GM19035 (cell line): Measurements from ENCODE around the gene UBXN6.

Experiments
- ATAC-seq: cut with Tn5 transposase; IDR thresholded peaks from one replicate; pipeline ENCODE4 v1.9.1; 2021; ENCODE audit not compliant: unreplicated experiment

UBXN6 gene

GRCh38 chr19:4457654-4458395 lies at the start of gene UBXN6:
Gene UBXN6, minus strand, starts transcription at chr19:4457794. Its CDS starts 97 bp downstream, at chr19:4457697.
- ATAC-seq, result peak; percentile 95

GRCh38 chr19:4507150-4507452 lies 49.5 kb upstream of the UBXN6 start:
- ATAC-seq, result no peak

GRCh38 chr19:4506449-4507149 lies 49.0 kb upstream of the UBXN6 start:
- no peak for ATAC-seq

GRCh38 chr19:4505570-4506448 lies 48.2 kb upstream of the UBXN6 start:
- ATAC-seq, result no peak

GRCh38 chr19:4504891-4505569 lies 47.4 kb upstream of the UBXN6 start:
- no peak for ATAC-seq

- ATAC-seq, result no peak
Observed at GRCh38 chr19:4504297-4504701, 46.7 kb upstream of the UBXN6 start.

- ATAC-seq, result no peak
Observed at GRCh38 chr19:4503825-4504170, 46.2 kb upstream of the UBXN6 start.

GRCh38 chr19:4503132-4503824 lies 45.7 kb upstream of the UBXN6 start:
- no peak for ATAC-seq

- no peak for ATAC-seq
Observed at GRCh38 chr19:4502282-4503131, 44.9 kb upstream of the UBXN6 start.

GRCh38 chr19:4501691-4502090 lies 44.1 kb upstream of the UBXN6 start:
- no peak for ATAC-seq

- ATAC-seq, result no peak
Observed at GRCh38 chr19:4500841-4501591, 43.4 kb upstream of the UBXN6 start.

GRCh38 chr19:4499855-4500254 lies 42.3 kb upstream of the UBXN6 start:
- ATAC-seq, result no peak

GRCh38 chr19:4499318-4499717 lies 41.7 kb upstream of the UBXN6 start:
- ATAC-seq, result no peak

GRCh38 chr19:4498694-4499093 lies 41.1 kb upstream of the UBXN6 start:
- no peak for ATAC-seq

- ATAC-seq, result no peak
Observed at GRCh38 chr19:4497770-4498389, 40.3 kb upstream of the UBXN6 start.

GRCh38 chr19:4496304-4496703 lies 38.7 kb upstream of the UBXN6 start:
- no peak for ATAC-seq

- ATAC-seq, result no peak
Observed at GRCh38 chr19:4495471-4495870, 37.9 kb upstream of the UBXN6 start.

- ATAC-seq, result no peak
Observed at GRCh38 chr19:4494691-4495064, 37.1 kb upstream of the UBXN6 start.
